GM15510 (cell line): ENCODE data around the gene ZGLP1.
A peak's percentile ranks its signal among the peaks of the same experiment; 100 is the strongest.

ENCODE experiments used
- POLR2A ChIP-seq: IDR thresholded peaks from 3 replicates; pipeline ENCODE4 v1.6.1; 2011; ENCODE audit warnings: borderline replicate concordance; ENCODE audit not compliant: insufficient read length; ENCODE audit errors: extremely low read depth

Gene ZGLP1

DNA sequence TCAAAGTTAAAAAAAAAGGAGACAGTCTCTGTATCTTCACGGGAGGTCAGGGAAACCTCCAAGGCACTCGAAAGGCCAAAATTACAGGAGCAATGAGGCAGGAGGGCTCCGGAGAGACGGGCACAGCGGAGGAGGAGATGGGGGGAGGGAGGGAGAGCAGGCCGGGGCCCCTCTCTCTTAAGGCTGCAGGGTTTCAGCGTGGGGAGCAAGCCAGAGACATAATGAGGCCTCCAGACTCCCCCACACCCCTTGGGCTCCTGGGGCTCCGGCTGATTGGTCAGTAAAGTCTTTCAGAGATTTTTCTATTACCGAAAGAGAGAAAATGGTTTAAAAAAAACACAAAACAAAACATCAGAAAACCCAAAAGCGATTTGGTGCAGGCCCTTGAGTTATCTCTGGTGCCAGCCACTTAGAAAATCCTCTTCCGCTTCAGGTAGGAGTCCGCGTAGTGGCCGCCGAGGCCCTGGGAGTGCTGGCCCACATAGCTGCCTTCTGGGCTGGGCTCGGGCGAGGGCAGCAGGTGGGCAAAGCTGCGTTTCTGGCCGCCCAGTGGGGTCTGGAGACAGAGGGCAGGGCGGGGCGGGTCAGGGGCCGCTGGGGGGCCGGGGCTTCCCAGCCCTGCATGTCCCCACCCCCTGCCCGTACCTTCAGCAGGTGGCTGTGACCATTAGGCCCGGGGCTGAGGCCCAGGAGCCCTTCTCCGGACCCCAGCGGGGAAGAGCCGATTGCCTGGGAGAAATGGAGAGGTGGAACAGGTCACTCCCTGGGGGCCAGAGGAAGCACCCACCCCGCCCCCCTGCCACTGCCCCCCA, 7.6 kb upstream of the ZGLP1 start:
- TF ChIP-seq POLR2A: no peak

DNA sequence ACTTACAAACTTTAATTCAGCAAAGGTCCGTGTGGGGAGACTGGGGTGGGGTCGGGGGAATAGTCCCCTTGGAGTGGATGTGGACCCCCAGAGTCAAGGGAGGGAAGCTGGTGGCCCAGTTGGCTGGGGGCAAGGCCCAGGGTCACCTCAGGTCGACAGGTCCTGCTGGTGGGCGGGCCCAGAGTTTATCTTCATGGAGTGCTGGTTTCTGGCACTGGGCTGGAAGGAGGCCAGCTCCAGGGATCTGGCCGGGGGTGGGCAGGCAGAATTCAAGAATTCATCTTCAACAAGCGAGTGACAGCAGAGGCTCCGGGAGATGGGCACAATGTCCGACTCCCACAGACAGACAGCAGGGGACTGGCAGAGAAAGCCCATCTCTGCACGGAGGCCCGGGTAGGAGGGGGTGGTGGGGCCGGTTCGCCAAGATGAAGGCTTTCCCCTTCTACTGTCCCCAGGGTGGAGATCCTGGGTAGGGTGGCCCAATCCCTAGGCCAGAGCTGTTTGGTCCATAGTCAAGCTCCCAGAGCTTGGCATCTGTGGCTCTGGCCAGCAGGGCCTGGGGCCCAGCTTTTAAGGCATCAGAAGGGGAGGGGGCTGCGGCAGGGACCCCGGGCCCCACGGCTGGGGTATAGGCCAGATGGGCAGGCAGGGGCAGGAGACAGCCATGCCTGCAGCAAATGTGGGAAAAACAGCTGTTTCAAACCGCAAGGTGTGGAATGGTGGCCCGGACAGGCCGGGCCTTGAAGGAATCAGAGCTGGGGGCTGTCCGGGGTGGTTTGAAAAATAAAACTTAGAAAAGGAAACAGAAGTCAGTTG, 6.8 kb upstream of the ZGLP1 start:
- TF ChIP-seq POLR2A: no peak

DNA sequence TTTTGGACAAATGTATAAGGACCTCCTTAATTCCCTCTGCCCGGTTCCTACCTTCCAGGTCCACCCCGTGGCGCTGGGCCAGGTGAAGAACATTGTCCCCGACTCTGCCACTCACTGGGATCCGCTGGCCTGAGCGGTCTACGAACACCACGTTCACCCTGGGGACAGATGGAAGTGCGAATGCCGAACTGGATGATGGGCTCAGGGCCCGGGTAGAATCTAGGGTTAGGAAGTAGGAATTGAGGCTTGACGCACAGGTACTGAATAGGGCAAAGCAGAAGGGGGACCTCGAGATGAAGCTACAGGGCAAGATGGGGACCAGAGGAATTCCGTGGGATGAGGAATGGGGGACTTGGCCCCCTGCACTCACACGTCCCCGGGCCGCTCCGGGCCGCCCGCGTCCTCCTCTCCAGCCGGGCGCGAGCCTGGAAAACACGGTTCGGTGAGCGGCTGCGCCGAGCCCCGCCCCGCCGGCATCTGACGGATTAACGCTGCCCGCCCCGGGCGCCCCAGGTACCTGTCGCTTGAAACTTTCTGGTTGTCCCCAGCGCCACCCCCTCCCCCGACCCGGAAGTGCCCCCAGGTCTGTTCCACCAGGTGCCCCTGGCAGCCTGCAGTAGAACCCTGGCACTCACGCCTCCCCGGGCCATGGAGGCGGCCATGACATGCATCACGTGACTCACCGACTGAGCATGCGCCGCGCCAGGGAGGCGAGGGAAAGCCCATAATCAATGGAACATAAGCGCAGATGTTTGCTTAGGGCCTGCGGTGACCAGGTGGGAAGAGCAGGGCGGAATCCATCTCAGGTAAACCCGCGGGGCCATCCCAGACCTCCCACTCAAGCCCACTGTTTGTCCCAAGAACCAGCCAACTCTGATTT, 6.0 kb upstream of the ZGLP1 start, which contains the start of gene FDX2:
Gene FDX2 (minus strand): TSS at position 681 of the 880 bp plus-strand sequence. CDS start 19 bp downstream, at position 662.
- TF ChIP-seq POLR2A: peak; percentile 76

DNA sequence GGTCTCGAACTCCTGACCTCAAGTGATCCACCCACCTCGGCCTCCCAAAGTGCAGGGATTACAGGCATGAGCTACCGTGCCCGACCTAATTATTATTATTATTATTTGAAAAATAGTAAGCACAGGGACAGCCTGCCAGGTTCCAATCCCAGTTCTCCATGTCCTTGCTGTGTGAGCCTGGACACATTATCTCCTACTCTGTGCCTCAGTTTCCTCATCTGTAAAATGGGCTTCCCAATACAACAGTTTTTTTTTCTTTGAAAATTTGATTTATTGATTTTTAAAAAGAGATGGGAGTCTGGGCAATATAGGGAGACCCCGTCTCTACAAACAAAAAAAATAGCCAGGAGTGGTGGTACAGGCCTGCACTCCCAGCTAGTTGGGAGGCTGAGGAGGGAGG, 3.3 kb downstream of the ZGLP1 start:
- TF ChIP-seq POLR2A: no peak

DNA sequence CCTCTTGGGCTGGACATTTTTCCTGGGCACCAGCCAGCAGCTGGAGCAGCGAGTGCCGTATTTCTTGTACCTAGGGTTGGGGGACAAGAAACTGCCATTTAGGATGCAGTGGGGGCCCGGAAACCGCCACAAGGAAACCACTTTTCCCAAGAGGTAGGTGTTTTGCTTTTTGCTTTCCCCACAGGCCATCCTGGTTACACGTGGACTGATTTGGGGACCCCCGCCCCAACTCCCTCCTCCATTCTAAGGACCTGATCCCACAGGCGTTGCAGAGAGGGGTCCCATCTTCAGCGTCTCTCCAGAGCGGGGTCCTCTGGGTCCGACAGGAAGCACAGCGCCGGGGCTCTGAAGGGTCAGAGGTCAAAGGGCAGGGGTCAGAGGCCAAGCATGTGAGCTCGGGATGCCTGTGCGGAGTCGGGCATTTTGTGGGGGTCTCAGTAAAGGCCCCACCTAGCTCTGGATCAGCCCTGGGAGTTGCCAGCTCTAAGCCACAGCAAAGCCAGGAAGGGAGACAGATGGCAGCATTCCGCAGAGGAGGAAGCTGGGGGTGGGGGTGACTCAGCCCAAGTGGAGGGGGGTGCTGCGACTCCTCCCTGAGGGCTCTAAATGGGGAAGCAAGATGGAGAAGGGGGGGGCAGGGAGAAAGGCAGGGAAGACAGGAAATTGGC, 4.3 kb downstream of the ZGLP1 start:
- no peak for TF ChIP-seq POLR2A

DNA sequence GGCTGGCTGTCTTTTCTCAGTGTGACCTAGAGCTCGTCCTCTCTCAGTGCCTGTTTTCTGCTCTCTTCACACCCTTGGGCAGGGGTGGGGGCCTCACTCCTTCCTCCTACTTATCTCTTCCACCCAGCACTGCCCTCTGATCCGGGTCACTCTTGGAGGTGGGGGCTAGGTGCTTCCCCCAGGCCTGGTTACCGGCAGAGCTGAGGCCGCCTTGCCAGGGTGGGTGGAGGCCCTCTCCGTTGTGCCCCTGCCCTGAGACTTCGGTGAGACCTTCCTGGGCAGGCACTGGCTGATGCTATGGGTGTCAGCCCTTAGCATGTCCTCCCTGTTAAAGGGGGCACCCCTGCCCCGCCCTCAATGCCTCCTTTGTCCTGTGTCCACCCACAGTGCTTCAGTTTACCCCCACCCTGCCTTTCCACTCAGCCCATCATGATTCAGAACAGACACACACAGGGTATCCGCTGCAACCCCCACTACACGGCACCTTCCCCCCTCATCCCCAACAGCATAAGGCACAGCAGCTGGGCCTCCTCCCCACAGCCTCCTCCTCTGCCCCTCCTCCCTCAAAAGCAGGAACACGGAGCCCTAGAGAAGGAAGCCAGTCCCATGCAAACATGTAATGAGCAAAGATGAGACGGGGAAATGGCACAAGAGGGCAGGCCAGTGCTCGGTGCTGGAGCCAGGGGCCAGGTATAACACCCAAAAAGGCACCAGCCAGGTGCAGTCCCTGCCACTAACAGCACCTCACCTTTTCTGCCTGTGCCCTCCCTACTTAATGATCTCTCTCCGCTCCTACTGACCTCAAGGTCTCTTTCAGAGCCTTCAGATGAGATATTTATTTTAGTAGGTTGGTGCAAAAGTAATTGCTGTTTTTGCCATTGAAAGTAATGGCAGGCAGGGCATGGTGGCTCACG, 9.8 kb downstream of the ZGLP1 start:
- no peak for TF ChIP-seq POLR2A

DNA sequence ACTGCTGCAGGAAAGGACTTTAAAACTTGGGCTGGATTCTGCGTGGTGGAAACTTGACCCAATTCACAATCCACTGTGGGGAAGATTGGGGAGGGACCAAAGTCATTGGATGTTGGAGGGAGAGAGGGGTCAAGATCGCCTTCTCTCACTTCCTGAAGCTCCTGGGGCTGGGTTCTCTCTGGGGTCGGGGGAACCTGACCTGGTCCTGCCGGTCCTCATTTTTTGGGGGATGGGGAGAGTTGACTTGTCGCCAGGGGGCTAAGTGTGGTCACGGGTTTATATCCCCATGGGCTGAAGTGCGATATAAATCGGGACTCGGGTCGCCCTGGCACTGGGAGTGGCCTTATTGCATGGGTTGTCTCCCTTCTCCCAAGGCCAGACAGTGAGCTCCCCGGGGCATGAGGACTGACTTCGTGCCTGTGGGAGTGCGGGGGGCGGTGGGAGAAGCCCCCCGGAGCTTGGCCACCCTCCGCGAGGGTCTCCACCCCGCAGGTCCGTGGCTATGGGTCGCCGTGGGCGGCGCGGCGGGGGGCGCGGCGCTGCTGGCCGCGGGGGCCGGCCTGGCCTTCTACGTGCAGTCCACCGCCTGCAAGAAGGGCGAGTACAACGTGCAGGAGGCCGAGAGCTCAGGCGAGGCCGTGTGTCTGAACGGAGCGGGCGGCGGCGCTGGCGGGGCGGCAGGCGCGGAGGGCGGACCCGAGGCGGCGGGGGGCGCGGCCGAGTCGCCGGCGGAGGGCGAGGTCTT, 13.6 kb downstream of the ZGLP1 start:
- TF ChIP-seq POLR2A: no peak

DNA sequence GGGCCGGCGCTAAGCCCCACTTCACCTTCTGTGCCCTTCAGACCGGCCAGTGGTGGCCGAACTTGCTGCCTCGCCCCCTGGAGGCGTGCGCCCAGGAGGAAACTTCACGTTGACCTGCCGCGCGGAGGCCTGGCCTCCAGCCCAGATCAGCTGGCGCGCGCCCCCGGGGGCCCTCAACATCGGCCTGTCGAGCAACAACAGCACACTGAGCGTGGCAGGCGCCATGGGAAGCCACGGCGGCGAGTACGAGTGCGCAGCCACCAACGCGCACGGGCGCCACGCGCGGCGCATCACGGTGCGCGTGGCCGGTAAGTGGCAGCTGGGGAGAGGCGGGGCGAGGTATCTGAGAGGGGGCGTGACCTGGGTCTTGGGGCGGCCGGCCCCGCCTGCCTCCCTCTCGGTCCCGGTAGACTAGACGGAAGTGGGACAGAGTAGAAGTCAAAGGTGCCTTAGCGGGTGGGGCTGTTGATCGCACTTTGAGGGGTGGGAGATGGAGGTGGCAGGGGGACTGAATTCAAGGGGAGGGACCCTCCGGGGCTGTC, 14.2 kb downstream of the ZGLP1 start:
- TF ChIP-seq POLR2A: peak; percentile 58

DNA sequence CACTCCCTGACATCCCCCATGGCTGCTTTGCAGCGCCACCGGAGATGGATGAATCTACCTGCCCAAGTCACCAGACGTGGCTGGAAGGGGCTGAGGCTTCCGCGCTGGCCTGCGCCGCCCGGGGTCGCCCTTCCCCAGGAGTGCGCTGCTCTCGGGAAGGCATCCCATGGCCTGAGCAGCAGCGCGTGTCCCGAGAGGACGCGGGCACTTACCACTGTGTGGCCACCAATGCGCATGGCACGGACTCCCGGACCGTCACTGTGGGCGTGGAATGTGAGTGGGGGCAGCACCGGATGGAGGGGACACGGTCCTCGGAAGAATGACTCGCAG, 15.3 kb downstream of the ZGLP1 start:
- no peak for TF ChIP-seq POLR2A

DNA sequence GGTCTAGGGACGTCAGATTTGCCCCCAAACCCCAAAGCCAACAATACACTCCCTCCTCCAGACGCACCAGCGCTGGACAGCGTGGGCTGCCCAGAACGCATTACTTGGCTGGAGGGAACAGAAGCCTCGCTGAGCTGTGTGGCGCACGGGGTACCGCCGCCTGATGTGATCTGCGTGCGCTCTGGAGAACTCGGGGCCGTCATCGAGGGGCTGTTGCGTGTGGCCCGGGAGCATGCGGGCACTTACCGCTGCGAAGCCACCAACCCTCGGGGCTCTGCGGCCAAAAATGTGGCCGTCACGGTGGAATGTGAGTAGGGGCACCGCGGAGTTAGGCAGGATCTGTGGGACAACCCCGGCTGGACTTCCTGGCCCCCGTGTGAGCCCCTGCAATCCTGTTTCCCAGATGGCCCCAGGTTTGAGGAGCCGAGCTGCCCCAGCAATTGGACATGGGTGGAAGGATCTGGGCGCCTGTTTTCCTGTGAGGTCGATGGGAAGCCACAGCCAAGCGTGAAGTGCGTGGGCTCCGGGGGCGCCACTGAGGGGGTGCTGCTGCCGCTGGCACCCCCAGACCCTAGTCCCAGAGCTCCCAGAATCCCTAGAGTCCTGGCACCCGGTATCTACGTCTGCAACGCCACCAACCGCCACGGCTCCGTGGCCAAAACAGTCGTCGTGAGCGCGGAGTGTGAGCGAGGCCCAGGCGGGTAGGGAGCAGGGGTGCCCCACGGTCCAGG, 15.8 kb downstream of the ZGLP1 start:
- no peak for TF ChIP-seq POLR2A

DNA sequence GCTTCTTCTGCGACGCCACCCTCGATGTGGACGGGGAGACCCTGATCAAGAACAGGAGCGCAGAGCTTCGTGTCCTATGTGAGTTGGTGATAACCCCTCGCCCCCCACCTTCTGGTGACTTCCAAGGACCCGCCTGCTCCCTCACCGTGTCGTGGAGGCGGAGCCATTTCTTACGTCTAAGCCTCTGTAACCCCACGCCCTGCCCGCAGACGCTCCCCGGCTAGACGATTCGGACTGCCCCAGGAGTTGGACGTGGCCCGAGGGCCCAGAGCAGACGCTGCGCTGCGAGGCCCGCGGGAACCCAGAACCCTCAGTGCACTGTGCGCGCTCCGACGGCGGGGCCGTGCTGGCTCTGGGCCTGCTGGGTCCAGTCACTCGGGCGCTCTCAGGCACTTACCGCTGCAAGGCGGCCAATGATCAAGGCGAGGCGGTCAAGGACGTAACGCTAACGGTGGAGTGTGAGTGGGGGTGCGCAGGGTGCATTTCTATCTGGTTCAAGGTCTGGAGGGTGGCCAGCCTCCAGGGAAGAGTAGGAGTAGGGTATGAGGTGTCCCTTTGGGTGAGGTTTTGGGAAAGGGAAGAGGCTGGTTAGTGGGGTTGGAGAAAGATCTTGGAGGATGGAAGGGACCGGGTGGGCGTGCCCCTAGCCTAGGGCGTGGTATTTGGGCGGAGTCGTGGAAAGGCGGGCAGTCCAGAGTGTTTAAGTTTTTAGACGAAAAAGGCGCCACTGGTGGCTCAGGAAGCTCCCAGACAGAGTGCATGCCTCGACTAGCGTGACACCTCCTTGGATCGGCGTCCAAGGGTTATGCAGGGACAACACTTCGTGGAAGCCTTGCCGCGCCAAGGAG, 16.6 kb downstream of the ZGLP1 start:
- no peak for TF ChIP-seq POLR2A
